ENCODE measurements around the gene MICALL1. TPM values are rescaled to one million over a fixed set of nuclear protein-coding genes. Genes with fewer than 3 reads are reported as not detected.

The MICALL1 gene
- total RNA-seq, 2 donors from 2014 or later: 10.3 to 15.9 TPM

DNA sequence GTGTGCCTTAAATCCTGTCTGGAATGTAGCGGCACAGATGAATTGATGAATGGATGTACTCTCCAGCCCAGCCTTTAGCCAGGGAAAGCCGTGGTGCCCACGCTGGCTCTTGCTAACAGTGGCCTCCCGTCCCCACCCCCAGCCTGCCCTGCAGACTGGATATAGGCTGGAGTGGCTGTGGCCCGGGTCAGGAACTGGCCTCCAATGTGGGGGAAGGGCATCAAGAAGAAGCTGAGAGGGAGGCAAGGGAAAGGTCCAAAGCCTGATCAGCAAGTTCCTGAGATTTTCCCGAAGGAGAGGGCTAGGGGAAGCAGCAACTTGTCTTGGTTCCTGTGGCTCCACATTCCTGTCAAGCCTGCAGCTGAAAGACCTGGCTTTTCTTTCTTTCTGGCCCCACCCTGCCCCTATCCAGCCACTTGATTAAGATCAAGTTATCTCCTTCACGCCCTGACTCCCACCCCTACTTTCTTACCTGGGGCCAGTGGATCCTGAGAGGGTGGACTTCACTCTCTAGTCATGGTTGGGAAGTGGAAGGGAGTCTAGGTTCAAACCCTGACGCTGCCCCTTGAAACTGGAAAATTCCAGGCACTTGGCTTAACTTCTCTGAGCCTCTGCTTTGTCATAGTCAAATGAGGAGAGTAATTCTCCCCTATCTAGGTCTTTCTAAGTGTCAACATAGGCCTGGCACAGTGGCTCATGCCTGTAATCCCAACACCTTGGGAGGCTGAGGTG, 11.0 kb upstream of the MICALL1 start:
- Mint-ChIP-seq H3K4me1 (peaks cover 12% of the 10 kb centered on the region), H3K9me3 (no peaks in the 10 kb centered on the region), H3K36me3 (ENCODE audit: low read depth) (peaks cover 20% of the 10 kb centered on the region), H3K4me3 (peak overlapping the region; percentile 57), H3K27me3 (no peaks in the 10 kb centered on the region), H3K27ac (peak overlapping the region; percentile 96)
- no peak for ATAC-seq (replicated peaks)

DNA sequence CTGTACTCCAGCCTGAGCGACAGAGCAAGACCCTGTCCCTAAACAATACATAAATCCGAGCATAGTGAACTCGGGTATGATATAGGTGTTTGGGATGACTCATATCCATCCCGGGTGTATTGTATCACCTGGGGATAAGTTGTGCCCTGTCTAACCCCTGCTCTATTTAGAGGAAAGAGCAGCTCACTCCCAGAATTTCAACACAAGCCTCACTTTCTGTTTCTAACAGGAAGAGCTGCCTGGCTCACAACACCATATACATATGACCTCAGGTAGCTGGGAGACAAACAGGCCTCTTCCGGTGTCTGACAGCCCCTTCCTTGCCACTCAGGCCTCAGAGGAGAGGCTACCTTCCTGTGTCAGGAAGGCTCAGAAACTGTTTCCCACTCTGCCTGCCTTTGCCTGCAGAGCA, 9.9 kb upstream of the MICALL1 start:
- ATAC-seq (replicated peaks): peak; percentile 93
- Mint-ChIP-seq H3K9me3 (no peaks in the 10 kb centered on the region), H3K4me3 (peak overlapping the region; percentile 57), H3K4me1 (peaks cover 12% of the 10 kb centered on the region), H3K27me3 (no peaks in the 10 kb centered on the region), H3K27ac (peak overlapping the region; percentile 96), H3K36me3 (ENCODE audit: low read depth) (peaks cover 10% of the 10 kb centered on the region)

DNA sequence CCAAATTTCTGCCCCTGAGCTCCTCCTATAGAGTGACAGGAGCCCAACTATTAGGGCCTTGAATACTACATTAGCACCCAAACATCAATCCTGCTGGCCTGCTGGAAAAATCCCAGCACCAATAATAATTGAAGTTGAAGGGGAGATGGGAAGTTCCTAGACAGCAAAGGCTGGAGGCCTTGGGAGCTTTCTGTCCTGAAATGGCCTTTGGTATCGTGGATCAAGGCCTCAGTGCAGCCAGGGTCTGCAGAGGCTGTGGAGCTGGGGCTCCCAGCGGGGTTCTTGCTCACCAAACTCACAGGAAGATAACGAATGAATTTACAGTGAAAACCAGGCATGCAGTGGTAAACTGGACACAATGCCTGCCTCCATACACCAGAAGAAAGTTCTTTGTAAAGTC, 9.2 kb upstream of the MICALL1 start:
- Mint-ChIP-seq H3K4me1 (peaks cover 12% of the 10 kb centered on the region), H3K4me3 (peak overlapping the region; percentile 57), H3K27ac (peak overlapping the region; percentile 96), H3K36me3 (ENCODE audit: low read depth) (peaks cover 2% of the 10 kb centered on the region), H3K27me3 (no peaks in the 10 kb centered on the region), H3K9me3 (no peaks in the 10 kb centered on the region)
- ATAC-seq (replicated peaks): no peak

DNA sequence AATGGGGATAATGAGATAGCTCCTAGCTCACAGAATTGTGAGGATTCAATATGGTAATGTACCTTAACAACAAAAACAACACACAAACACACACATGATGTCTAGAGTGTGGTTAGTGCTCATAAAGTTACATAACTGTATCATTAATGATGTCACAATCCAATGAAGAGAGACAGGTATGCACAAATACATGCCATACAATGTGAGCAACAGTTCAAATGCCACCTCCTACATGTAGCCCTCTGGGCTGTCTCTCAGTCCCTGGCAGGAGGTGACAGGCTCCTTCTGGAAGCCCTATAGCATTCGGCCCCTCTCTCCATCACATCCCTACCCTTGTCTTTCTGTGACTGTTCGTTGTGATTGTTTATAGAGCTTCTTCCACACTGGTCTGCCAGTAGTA, 8.3 kb upstream of the MICALL1 start:
- Mint-ChIP-seq H3K27ac (peak overlapping the region; percentile 13), H3K36me3 (ENCODE audit: low read depth) (no peaks in the 10 kb centered on the region), H3K9me3 (no peaks in the 10 kb centered on the region), H3K4me1 (peaks cover 12% of the 10 kb centered on the region), H3K4me3 (no peak overlapping the region), H3K27me3 (no peaks in the 10 kb centered on the region)
- no peak for ATAC-seq (replicated peaks)

DNA sequence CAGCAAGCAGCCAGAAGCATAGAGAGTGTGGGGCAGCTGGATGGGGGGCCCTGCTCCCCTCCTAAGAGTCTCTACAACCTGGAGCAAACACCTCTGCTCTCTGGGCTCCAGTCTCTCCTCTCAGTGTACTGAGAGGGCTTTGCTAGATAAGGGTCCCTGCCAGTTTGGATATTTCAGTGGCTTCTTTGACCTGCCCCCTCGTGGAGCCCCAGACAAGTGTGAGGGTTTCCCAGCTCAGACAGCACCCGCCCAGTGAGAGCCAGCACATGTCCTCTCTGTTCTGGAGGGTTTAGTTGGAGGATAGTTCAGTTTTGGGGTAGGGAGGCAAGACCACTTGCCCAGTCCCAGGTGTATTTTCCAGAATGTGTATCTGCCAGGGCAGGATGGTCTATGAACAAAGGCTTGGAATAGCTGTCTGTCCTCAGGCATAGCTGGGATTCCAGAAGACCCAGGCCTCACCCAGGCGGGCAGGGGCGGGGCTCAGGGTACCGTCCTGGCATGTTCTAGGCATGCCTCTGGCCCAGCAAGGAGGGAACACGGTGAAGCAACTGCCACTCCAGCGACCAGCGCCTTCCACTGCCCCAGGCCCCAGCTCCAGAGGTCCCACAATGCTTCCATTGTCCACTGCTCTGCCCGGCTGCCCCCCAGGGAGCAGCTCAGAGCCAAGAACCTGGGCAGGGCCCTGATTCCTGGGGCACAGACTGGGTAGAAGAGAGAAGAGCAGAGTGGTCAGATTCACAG, 7.5 kb upstream of the MICALL1 start:
- Mint-ChIP-seq H3K4me3 (no peak overlapping the region), H3K9me3 (no peaks in the 10 kb centered on the region), H3K27ac (peak overlapping the region; percentile 13), H3K27me3 (no peaks in the 10 kb centered on the region), H3K4me1 (peaks cover 11% of the 10 kb centered on the region), H3K36me3 (ENCODE audit: low read depth) (no peaks in the 10 kb centered on the region)
- ATAC-seq (replicated peaks): no peak

DNA sequence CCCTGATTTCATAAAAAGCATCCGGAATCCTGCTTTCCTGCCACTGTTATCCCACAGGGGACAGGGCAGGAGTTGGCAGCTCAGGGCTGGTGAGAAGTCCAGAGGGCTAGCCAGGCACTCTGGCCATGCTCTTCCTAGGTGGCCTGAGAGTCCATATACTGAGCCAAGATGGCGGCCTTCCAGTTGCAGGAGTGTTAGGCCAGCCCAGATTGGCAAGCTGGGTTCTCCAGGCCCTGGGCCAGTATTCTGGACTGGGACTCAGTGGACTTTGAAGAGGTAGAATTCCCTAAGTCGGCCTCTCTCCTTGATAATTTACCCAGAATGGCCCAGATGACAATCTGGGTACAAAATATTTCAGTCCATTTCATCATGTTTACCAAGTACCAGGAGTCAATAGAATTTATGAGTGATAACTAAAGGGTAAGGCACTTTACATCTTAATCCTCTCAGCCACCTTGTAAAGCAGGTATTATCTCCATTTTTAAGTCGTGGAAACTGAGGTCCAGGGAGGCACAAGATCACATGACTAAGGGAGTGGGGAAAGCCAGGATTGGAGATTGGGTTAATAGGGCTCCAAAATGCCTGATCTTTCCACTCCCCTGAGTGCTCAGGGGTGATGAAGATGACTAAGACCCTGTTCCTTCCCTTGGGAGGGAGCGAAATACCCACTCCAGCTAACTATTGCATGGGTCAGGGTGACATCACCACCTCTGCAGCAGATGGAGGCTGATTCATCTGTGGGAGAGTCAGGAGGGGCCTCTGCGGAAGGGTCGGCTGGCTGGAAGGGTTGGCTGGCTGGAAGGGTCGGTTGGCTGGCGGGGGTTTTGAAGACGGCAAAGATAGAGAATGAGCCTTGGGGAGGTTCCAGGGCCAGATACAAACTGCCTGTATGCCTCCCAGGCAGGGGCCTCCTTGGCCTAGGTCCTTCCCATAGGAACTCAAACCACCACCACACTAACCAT, 1.2 kb upstream of the MICALL1 start:
- H3K27ac Mint-ChIP-seq: peak overlapping the region; percentile 85
- H3K4me3 Mint-ChIP-seq: peak overlapping the region; percentile 74
- H3K9me3 Mint-ChIP-seq: no peaks in the 10 kb centered on the region
- ATAC-seq (replicated peaks): peak; percentile 20
- no peaks in the 10 kb centered on the region for H3K36me3 Mint-ChIP-seq (ENCODE audit: low read depth)
- peaks cover 16% of the 10 kb centered on the region for H3K4me1 Mint-ChIP-seq
- H3K27me3 Mint-ChIP-seq: no peaks in the 10 kb centered on the region

DNA sequence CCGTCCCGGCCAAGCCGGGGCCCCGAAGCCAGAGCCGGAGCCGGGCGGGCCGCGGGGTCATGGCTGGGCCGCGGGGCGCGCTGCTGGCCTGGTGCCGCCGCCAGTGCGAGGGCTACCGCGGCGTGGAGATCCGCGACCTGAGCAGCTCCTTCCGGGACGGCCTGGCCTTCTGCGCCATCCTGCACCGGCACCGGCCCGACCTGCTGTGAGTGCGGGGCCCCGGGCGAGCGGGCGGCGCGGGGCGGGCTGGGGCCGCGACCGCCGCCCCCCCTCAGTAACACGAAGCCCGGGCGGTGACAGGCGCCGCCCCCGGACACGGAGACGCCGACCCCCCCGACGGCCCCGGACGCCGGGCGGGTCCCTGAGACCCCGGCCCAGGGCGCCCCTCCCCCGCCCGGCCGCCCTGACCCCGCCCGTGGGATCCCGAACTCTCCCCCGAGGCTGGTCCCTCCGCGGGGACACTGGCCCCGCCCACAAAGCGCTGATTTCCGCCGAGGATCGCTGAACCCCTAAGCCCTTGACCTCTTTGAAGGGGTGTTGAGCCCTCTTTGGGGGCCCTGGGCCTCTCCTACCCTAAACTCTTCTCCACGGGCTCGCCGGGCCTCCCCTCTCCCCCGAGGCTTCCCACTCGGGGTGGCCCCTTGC, 389 bp downstream of the MICALL1 start:
- no peaks in the 10 kb centered on the region for H3K9me3 Mint-ChIP-seq
- peaks cover 16% of the 10 kb centered on the region for H3K4me1 Mint-ChIP-seq
- ATAC-seq (replicated peaks): peak; percentile 55
- H3K36me3 Mint-ChIP-seq (ENCODE audit: low read depth): no peaks in the 10 kb centered on the region
- peak overlapping the region; percentile 74 for H3K4me3 Mint-ChIP-seq
- H3K27me3 Mint-ChIP-seq: no peaks in the 10 kb centered on the region
- H3K27ac Mint-ChIP-seq: peak overlapping the region; percentile 86

DNA sequence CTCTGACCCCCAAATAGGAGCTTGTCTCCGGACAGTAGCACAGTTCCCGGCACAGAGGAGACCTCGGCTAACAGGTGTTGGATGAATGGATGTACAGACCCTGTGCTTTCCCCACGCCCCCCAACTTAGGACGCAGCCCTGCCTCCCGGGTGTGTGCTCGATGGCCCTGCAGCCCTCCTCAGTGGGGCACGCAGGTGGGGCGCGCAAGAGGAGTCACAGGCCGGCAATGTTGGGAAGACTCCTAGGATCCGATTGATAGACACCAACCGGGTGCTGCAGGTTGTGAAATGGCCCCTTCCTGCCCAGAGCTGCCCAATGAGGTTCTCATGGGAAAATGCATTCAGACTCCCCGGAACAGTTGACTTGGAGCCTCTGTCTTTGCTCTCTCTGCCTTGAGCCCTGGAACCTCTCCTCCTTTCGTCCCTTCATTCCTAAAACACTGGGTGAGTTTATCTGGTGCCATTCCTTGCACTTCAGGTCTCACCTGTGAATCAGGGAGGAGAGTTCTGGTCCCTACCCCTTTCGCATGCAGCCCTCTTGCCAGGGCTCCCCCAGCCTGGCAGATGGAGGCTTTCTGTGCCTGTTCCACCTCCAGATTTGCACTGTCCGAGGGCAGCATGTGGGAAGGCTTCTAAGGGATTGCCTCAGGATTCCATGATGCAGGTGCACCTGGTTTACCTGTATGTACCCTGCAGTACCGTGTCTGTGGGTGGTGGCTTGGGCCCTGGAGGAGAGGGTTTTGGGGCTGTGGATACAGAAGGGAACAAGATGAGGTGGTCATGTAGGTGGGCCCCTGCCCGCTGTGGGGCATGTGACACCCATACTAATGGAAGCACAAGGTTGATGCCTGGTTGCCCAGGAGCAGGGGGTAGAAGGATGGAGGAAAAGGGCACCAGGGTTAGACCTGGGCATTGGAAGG, 1.2 kb downstream of the MICALL1 start:
- Mint-ChIP-seq H3K36me3 (ENCODE audit: low read depth) (no peaks in the 10 kb centered on the region), H3K4me3 (peak overlapping the region; percentile 74), H3K27ac (peak overlapping the region; percentile 86)

DNA sequence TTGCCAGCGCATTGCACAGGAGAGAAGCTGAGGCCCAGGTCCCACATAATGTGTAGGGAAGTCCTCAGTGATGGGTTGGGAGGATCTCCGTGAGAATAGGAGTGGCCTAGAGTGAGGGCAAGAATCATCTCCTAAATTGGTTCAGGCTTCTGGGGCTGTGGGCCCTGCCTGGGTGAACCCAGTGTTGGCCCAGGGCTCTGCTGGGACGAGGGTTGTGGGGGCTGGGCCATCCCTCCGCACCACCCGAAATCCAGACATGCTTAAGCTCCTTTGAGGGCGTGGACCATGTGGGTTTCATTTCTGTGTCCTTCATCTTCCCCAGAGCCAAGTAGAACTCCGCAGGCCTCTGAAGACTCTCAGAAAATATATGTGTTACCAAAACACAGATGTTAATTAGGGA, 3.7 kb downstream of the MICALL1 start:
- H3K27ac Mint-ChIP-seq: no peak overlapping the region
- ATAC-seq (replicated peaks): no peak
- H3K4me3 Mint-ChIP-seq: no peak overlapping the region
- peaks cover 13% of the 10 kb centered on the region for H3K36me3 Mint-ChIP-seq (ENCODE audit: low read depth)
- H3K4me1 Mint-ChIP-seq: peaks cover 16% of the 10 kb centered on the region
- no peaks in the 10 kb centered on the region for H3K27me3 Mint-ChIP-seq
- H3K9me3 Mint-ChIP-seq: no peaks in the 10 kb centered on the region

More for the DNA sequence above, 1.2 kb downstream of the MICALL1 start:
- Mint-ChIP-seq H3K9me3 (no peaks in the 10 kb centered on the region), H3K4me1 (peaks cover 16% of the 10 kb centered on the region), H3K27me3 (no peaks in the 10 kb centered on the region)
- no peak for ATAC-seq (replicated peaks)

DNA sequence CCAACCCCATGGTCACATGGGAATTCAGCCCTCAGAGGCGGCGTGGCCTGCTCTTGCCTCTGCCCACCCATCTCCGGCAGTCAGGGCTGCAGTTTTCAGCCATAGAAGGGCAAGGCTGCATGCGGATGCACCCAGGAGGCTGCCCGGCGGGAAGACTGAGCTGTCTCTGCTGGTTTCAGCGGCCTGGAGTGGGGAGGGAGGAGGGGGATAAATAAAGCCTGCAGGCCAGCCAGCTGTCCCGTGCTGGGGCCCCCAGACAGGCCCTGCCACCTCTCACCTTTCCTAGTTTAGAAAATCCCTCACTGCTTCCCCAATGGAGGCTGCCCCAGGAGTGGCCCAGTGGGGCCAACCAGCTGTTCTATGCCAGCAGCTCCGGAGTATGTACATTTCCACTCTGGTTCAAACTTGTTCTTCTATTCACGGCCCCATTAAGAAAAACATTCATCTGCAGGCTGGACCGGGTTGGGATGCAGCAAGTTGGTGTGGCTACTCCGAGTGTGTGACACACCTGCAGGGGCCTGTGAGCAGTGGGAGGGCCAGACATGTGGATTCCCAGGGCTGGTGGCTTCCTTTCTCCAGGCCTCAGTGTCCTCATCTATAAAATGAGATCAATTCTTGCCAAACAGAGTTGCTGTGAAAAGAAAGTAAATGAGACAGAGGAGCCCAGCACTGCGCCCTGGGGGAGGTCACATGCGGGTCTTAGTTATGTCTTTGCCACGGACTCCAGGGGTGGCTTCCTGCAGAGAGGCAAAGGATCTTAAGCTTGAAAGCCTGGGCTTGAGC, 5.0 kb downstream of the MICALL1 start:
- no peak overlapping the region for H3K4me3 Mint-ChIP-seq
- peaks cover 13% of the 10 kb centered on the region for H3K36me3 Mint-ChIP-seq (ENCODE audit: low read depth)
- H3K27me3 Mint-ChIP-seq: no peaks in the 10 kb centered on the region
- peak overlapping the region; percentile 77 for H3K27ac Mint-ChIP-seq
- ATAC-seq (replicated peaks): no peak
- H3K9me3 Mint-ChIP-seq: no peaks in the 10 kb centered on the region
- H3K4me1 Mint-ChIP-seq: peaks cover 10% of the 10 kb centered on the region

DNA sequence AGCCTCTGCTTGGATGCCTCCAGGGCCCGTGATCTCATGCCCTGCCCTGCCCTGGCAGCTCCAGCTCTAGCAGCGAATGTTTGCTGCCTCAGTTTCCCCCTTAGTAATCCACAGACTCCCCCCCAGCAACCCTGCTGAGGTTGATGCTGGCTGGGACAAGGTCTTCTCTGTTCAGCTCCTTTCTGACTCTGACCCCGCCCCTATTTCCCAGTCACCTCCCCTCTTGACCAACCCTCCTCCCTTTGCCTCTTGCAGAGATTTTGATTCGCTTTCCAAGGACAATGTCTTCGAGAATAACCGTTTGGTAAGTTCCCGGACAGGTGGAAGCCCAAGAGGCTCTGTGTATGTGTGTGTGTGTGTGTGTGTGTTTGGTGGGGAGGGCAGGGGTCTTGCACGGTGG, 5.6 kb downstream of the MICALL1 start:
- Mint-ChIP-seq H3K27ac (peak overlapping the region; percentile 77), H3K36me3 (ENCODE audit: low read depth) (peaks cover 18% of the 10 kb centered on the region), H3K9me3 (no peaks in the 10 kb centered on the region), H3K4me1 (peaks cover 10% of the 10 kb centered on the region), H3K27me3 (no peaks in the 10 kb centered on the region), H3K4me3 (no peak overlapping the region)
- ATAC-seq (replicated peaks): no peak

DNA sequence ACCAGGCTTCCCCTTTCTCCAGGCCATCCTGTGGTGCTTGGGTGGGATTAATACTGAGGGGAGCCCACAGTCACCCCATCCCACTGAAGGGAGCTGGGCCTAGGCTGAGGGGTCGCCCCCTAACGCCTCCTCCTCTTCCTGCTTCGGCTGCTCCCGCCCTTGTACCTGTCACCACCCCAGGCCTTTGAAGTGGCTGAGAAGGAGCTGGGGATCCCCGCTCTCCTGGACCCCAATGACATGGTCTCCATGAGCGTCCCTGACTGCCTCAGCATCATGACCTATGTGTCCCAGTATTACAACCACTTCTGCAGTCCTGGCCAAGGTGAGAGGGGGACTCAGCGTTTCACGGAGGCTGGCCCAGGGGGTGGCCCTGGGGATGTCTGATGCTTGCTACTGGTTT, 6.1 kb downstream of the MICALL1 start:
- Mint-ChIP-seq H3K27ac (peak overlapping the region; percentile 77), H3K9me3 (no peaks in the 10 kb centered on the region)
- ATAC-seq (replicated peaks): peak; percentile 32

More for the DNA sequence above, 6.1 kb downstream of the MICALL1 start:
- H3K27me3 Mint-ChIP-seq: no peaks in the 10 kb centered on the region
- H3K4me3 Mint-ChIP-seq: no peak overlapping the region
- peaks cover 10% of the 10 kb centered on the region for H3K4me1 Mint-ChIP-seq
- H3K36me3 Mint-ChIP-seq (ENCODE audit: low read depth): peaks cover 18% of the 10 kb centered on the region

Measured in activated T-helper 17 cell treated with anti-CD3 and anti-CD28 coated beads, Interleukin-2, amount 50 U/mL, for 72 hours (primary cell).